GM12878 (cell line): ENCODE results near the gene CCS. TPM values are rescaled to one million over a fixed set of nuclear protein-coding genes. Genes with fewer than 3 reads are reported as not detected.

ENCODE experiments used
- CEBPB ChIP-seq, 2 experiments: fragments of 150-350 bp in 1 of 2; IDR thresholded peaks; 2 replicates each; pipeline ENCODE4 v1.6.1; 2012 to 2014; ENCODE audit warnings: low read depth in 2 of 2, low read length in 2 of 2, borderline replicate concordance in 1 of 2, inconsistent platforms in 1 of 2
- CHD2 ChIP-seq: IDR thresholded peaks from 2 replicates; pipeline ENCODE4 v1.6.1; 2011; ENCODE audit warnings: low read depth, low read length, improper control_type of control experiment, borderline replicate concordance
- CHD4 ChIP-seq: fragments of 200-600 bp; sonication (generic); IDR thresholded peaks from 2 replicates; pipeline ENCODE4 v1.6.1; 2016; ENCODE audit warnings: mild to moderate bottlenecking
- DPF2 ChIP-seq: fragments of 450-650 bp; IDR thresholded peaks from 2 replicates; pipeline ENCODE4 v1.6.1; 2017; ENCODE audit warnings: mild to moderate bottlenecking
- HDAC6 ChIP-seq: fragments of 200-600 bp; sonication (generic); IDR thresholded peaks from one replicate; pipeline ENCODE4 v1.8.0; 2017; ENCODE audit warnings: antibody characterized with exemption; ENCODE audit not compliant: unreplicated experiment
- IRF4 ChIP-seq: IDR thresholded peaks from 2 replicates; pipeline ENCODE4 v1.6.1; 2011; ENCODE audit warnings: low read depth, low read length
- KAT2A ChIP-seq: conservative IDR thresholded peaks from 2 replicates; pipeline ENCODE4 v1.6.1; 2011; ENCODE audit warnings: low read depth, low read length; ENCODE audit not compliant: control insufficient read depth
- POLR2AphosphoS5 ChIP-seq: IDR thresholded peaks from 2 replicates; pipeline ENCODE4 v1.6.1; 2011; ENCODE audit warnings: mild to moderate bottlenecking, low read length, inconsistent platforms
- RAD21 ChIP-seq: IDR thresholded peaks from 2 replicates; pipeline ENCODE4 v1.6.1; 2011; ENCODE audit warnings: mild to moderate bottlenecking, low read depth, low read length, moderate library complexity; ENCODE audit not compliant: insufficient read depth
- RCOR1 ChIP-seq: conservative IDR thresholded peaks from 2 replicates; pipeline ENCODE4 v1.6.1; 2012; ENCODE audit warnings: low read depth, low read length, improper control_type of control experiment
- RUNX3 ChIP-seq: IDR thresholded peaks from 2 replicates; pipeline ENCODE4 v1.6.1; 2012; ENCODE audit warnings: low read length, inconsistent platforms
- TBL1XR1 ChIP-seq: IDR thresholded peaks from 2 replicates; pipeline ENCODE4 v1.6.1; 2012; ENCODE audit warnings: low read depth, low read length, improper control_type of control experiment
- YY1 ChIP-seq: IDR thresholded peaks from 2 replicates; pipeline ENCODE4 v1.6.1; 2011; ENCODE audit warnings: low read depth, mild to moderate bottlenecking, low read length
- ZNF622 ChIP-seq: fragments of 450-650 bp; IDR thresholded peaks from 2 replicates; pipeline ENCODE4 v1.6.1; 2017; ENCODE audit warnings: mild to moderate bottlenecking, inconsistent platforms
- polyA plus RNA-seq, 11 experiments: library from polyadenylated mRNA; depleted of rRNA in 4 of 11; unstranded in 6 of 11; stranded (reverse) in 5 of 11; fragments of >200 nt; fragmentation: Nextera tagmentation in 4 of 11; fragmentation: Illumina TruSeq in 1 of 11; extraction: Ambion mirVana in 4 of 11; extraction: Trizol in 1 of 11; gene quantifications; 1 replicate in 1 of 11; 2 replicates in 10 of 11; pipeline versions ENCODE4 v1.2.1 to v1.2.3, GENCODE V29; 2011 to 2016; ENCODE audit warnings: inconsistent platforms in 2 of 11, missing spikeins in 2 of 11, low read depth in 1 of 11
- total RNA-seq, 4 experiments: library from RNA; depleted of rRNA in 3 of 4; stranded (reverse); fragments of >200 nt in 3 of 4; fragmentation: Illumina TruSeq in 1 of 4; extraction: Trizol in 1 of 4; gene quantifications; 2 replicates each; pipeline versions ENCODE4 v1.2.1 to v1.2.3, GENCODE V29; 2013 to 2021
- TF ChIP-seq, protein P1 (sequence below): fragments of 450-650 bp; IDR thresholded peaks from 2 replicates; pipeline ENCODE4 v1.6.1; 2017; ENCODE audit warnings: mild to moderate bottlenecking, moderate library complexity
- TF ChIP-seq, protein P2 (sequence below): IDR thresholded peaks from 2 replicates; pipeline ENCODE4 v1.6.1; 2012; ENCODE audit warnings: low read depth, low read length, improper control_type of control experiment
- TF ChIP-seq, protein P3 (sequence below): fragments of 450-650 bp; formaldehyde crosslinking; IDR thresholded peaks from 2 replicates; pipeline ENCODE4 v1.4.0; 2020; ENCODE audit warnings: mild to moderate bottlenecking, moderate library complexity
- TF ChIP-seq, protein P4 (sequence below): fragments of 150-350 bp; IDR thresholded peaks from 2 replicates; pipeline ENCODE4 v1.6.1; 2016; ENCODE audit warnings: low read depth, low read length

The CCS gene
- total and polyA plus RNA-seq, 10 of the 15 experiments (the other 5 are each of a cell fraction or from before 2014, with no cell fraction given) = 1.5 to 44.2 (median 30.6) TPM

DNA sequence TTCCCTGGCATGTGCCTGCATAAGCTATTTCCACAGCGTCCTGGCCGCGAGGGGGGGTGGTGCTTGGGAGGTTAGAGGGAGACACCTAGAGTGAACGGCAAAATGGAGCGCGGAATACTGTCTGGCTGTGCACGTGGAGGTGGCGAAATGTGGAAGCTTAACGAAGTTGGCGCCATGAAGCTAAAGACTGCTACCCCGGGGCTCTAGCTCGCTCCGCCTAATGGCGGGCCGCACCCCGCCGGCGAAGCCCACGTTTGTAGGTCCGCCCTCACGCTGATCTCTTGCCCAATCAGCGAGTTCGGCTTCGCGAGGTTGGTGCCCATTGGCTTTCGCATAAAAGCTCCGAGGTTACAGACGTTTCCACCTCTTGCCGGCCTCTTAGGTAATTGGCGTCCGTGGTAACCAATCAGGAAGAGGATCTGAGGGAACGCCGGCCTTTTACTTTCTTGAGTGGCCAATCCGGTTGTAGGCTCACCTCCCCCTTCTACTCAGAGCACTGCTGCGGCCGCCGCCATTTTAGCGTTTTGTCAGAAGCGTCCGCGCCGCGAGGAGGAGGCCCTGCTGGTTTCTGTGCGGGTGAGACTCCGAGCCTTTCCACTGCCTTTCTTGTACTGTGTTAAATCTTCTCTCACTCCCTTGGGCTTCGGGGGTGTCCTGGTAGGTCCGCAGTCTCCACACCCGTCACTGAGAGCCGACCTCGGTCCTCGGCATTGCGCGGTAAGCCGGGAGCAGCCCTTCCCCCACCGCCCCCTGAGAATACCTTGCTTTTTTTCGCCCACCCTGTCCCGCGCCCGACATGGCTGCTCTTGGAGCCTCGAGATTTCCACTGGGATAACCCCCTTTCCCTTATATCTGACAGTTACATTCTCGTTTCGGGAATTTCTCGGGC lies 45.4 kb downstream of the CCS start, which contains the start of gene RBM4 (continued):
- TF ChIP-seq, protein P1, sequence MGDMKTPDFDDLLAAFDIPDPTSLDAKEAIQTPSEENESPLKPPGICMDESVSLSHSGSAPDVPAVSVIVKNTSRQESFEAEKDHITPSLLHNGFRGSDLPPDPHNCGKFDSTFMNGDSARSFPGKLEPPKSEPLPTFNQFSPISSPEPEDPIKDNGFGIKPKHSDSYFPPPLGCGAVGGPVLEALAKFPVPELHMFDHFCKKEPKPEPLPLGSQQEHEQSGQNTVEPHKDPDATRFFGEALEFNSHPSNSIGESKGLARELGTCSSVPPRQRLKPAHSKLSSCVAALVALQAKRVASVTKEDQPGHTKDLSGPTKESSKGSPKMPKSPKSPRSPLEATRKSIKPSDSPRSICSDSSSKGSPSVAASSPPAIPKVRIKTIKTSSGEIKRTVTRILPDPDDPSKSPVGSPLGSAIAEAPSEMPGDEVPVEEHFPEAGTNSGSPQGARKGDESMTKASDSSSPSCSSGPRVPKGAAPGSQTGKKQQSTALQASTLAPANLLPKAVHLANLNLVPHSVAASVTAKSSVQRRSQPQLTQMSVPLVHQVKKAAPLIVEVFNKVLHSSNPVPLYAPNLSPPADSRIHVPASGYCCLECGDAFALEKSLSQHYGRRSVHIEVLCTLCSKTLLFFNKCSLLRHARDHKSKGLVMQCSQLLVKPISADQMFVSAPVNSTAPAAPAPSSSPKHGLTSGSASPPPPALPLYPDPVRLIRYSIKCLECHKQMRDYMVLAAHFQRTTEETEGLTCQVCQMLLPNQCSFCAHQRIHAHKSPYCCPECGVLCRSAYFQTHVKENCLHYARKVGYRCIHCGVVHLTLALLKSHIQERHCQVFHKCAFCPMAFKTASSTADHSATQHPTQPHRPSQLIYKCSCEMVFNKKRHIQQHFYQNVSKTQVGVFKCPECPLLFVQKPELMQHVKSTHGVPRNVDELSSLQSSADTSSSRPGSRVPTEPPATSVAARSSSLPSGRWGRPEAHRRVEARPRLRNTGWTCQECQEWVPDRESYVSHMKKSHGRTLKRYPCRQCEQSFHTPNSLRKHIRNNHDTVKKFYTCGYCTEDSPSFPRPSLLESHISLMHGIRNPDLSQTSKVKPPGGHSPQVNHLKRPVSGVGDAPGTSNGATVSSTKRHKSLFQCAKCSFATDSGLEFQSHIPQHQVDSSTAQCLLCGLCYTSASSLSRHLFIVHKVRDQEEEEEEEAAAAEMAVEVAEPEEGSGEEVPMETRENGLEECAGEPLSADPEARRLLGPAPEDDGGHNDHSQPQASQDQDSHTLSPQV = no peak
- no peak for TF ChIP-seq ZNF622
- TF ChIP-seq DPF2 = peak; percentile 94
- peak; percentile 96 for TF ChIP-seq YY1
- no peak for TF ChIP-seq TBL1XR1
- TF ChIP-seq CEBPB (IDR thresholded peaks at IDR 0.05; ENCODE audit: borderline replicate concordance in 1 of 2, low read depth in 2 of 2, low read length in 2 of 2) = no peak
- TF ChIP-seq KAT2A = no peak
- TF ChIP-seq RAD21 = no peak
- TF ChIP-seq POLR2AphosphoS5 = peak; percentile 97
- no peak for TF ChIP-seq CHD4
- TF ChIP-seq, protein P2, sequence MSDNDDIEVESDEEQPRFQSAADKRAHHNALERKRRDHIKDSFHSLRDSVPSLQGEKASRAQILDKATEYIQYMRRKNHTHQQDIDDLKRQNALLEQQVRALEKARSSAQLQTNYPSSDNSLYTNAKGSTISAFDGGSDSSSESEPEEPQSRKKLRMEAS = peak; percentile 79
- TF ChIP-seq, protein P3, sequence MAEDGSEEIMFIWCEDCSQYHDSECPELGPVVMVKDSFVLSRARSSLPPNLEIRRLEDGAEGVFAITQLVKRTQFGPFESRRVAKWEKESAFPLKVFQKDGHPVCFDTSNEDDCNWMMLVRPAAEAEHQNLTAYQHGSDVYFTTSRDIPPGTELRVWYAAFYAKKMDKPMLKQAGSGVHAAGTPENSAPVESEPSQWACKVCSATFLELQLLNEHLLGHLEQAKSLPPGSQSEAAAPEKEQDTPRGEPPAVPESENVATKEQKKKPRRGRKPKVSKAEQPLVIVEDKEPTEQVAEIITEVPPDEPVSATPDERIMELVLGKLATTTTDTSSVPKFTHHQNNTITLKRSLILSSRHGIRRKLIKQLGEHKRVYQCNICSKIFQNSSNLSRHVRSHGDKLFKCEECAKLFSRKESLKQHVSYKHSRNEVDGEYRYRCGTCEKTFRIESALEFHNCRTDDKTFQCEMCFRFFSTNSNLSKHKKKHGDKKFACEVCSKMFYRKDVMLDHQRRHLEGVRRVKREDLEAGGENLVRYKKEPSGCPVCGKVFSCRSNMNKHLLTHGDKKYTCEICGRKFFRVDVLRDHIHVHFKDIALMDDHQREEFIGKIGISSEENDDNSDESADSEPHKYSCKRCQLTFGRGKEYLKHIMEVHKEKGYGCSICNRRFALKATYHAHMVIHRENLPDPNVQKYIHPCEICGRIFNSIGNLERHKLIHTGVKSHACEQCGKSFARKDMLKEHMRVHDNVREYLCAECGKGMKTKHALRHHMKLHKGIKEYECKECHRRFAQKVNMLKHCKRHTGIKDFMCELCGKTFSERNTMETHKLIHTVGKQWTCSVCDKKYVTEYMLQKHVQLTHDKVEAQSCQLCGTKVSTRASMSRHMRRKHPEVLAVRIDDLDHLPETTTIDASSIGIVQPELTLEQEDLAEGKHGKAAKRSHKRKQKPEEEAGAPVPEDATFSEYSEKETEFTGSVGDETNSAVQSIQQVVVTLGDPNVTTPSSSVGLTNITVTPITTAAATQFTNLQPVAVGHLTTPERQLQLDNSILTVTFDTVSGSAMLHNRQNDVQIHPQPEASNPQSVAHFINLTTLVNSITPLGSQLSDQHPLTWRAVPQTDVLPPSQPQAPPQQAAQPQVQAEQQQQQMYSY (CRISPR knock-in tag) = no peak
- TF ChIP-seq CHD2 = peak; percentile 93
- TF ChIP-seq IRF4 = peak; percentile 30; the same call in 1 of the 2 replicates
- no peak for TF ChIP-seq HDAC6
- 0 out of 2 replicates have a peak, but pooled peaks have one; percentile 11 for TF ChIP-seq RCOR1
- TF ChIP-seq, protein P4, sequence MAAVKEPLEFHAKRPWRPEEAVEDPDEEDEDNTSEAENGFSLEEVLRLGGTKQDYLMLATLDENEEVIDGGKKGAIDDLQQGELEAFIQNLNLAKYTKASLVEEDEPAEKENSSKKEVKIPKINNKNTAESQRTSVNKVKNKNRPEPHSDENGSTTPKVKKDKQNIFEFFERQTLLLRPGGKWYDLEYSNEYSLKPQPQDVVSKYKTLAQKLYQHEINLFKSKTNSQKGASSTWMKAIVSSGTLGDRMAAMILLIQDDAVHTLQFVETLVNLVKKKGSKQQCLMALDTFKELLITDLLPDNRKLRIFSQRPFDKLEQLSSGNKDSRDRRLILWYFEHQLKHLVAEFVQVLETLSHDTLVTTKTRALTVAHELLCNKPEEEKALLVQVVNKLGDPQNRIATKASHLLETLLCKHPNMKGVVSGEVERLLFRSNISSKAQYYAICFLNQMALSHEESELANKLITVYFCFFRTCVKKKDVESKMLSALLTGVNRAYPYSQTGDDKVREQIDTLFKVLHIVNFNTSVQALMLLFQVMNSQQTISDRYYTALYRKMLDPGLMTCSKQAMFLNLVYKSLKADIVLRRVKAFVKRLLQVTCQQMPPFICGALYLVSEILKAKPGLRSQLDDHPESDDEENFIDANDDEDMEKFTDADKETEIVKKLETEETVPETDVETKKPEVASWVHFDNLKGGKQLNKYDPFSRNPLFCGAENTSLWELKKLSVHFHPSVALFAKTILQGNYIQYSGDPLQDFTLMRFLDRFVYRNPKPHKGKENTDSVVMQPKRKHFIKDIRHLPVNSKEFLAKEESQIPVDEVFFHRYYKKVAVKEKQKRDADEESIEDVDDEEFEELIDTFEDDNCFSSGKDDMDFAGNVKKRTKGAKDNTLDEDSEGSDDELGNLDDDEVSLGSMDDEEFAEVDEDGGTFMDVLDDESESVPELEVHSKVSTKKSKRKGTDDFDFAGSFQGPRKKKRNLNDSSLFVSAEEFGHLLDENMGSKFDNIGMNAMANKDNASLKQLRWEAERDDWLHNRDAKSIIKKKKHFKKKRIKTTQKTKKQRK = peak; percentile 59
- TF ChIP-seq RUNX3 = peak; percentile 63
